Nephron (organoid): ENCODE data around the gene DRD3.
A peak's percentile ranks its signal among the peaks of the same experiment; 100 is the strongest.

Source experiments
- H3K27ac Mint-ChIP-seq, 3 experiments: 2 replicates each; pipeline ENCODE4 v1.8.0; 2020; ENCODE audit warnings: mixed read lengths in 3 of 3, mild to moderate bottlenecking in 2 of 3, moderate library complexity in 1 of 3
- H3K27me3 Mint-ChIP-seq: 2 replicates; pipeline ENCODE4 v1.8.0; 2021; ENCODE audit warnings: low read depth, mild to moderate bottlenecking, moderate library complexity, mixed read lengths
- H3K36me3 Mint-ChIP-seq: 2 replicates; pipeline ENCODE4 v1.8.0; 2020; ENCODE audit warnings: low read depth, mixed read lengths
- H3K4me1 Mint-ChIP-seq: 2 replicates; pipeline ENCODE4 v1.8.0; 2020; ENCODE audit warnings: mixed read lengths
- H3K4me3 Mint-ChIP-seq, 3 experiments: 2 replicates each; pipeline ENCODE4 v1.8.0; 2020; ENCODE audit warnings: mild to moderate bottlenecking in 3 of 3, mixed read lengths in 3 of 3, moderate library complexity in 2 of 3
- H3K9me3 Mint-ChIP-seq: 2 replicates; pipeline ENCODE4 v1.8.0; 2020; ENCODE audit warnings: mixed read lengths
- TF ChIP-seq, protein P1 (sequence below), 3 experiments: fragments of 200-600 bp; sonication (generic); IDR thresholded peaks; one replicate each; pipeline ENCODE4 v1.5.0; 2021; ENCODE audit warnings: antibody characterized with exemption in 3 of 3; ENCODE audit not compliant: unreplicated experiment in 3 of 3

Gene DRD3

DNA sequence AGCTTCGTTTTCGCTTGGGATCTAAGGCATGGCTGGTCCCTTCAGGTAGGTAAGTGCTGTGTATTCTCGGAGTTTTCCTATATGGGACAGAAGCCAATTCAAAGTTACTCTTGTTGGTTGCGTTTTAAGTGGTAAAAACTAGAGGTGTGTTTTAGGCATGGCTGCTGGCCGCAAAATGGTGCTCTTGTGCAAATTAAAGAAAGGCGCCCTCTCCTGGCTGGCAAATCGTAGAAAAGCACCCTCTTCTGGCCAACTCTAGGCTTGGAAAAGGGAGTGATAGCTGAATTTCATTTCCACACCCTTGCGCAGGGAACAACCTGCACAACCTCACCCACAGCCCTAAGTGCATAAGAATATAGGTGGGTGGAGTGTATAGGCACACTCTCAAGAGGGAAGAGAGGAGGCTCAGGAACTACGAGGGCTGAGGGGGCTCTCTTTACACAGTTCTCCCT lies 23.5 kb downstream of the DRD3 start:
- H3K9me3 Mint-ChIP-seq, result no peaks in the 10 kb centered on the region
- peaks cover 4% of the 10 kb centered on the region for H3K4me1 Mint-ChIP-seq
- no peaks in the 10 kb centered on the region for H3K36me3 Mint-ChIP-seq
- TF ChIP-seq, protein P1, sequence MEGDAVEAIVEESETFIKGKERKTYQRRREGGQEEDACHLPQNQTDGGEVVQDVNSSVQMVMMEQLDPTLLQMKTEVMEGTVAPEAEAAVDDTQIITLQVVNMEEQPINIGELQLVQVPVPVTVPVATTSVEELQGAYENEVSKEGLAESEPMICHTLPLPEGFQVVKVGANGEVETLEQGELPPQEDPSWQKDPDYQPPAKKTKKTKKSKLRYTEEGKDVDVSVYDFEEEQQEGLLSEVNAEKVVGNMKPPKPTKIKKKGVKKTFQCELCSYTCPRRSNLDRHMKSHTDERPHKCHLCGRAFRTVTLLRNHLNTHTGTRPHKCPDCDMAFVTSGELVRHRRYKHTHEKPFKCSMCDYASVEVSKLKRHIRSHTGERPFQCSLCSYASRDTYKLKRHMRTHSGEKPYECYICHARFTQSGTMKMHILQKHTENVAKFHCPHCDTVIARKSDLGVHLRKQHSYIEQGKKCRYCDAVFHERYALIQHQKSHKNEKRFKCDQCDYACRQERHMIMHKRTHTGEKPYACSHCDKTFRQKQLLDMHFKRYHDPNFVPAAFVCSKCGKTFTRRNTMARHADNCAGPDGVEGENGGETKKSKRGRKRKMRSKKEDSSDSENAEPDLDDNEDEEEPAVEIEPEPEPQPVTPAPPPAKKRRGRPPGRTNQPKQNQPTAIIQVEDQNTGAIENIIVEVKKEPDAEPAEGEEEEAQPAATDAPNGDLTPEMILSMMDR (IDR thresholded peaks at IDR 0.05; ENCODE audit: unreplicated experiment in 3 of 3), result peak in 2 of 3 experiments; percentile 12 to 25
- H3K27me3 Mint-ChIP-seq, result peaks cover 20% of the 10 kb centered on the region
- no peak overlapping the region for H3K27ac Mint-ChIP-seq
- H3K4me3 Mint-ChIP-seq, result no peak overlapping the region

DNA sequence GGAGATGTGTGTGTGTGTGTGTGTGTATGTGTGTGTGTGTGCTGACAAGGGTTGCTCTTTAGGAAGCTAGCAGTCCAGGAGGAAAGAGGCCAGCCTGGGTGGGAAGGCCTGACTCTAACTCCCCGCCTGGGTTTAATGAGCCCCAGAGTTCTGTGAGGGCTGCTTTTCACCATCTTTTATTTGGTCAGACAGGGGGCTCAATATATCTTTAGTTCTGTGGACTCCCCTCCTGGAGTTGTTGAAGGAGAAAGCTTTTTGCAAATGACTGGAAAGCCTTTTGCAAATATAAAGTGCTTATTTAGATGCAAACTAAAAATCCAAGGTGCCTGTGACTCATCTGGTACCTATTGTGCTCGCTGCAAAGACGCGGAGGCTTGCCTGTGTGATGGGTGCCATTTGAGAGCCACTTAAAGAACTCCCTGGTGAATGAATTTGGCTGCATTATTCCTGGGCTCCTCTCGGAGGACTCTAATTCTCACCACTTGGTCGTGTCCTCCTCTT lies 24.5 kb downstream of the DRD3 start:
- Mint-ChIP-seq H3K27me3 (peaks cover 17% of the 10 kb centered on the region), H3K27ac (peak overlapping the region in 1 of 3 experiments; percentile 34), H3K4me3 (no peak overlapping the region), H3K36me3 (no peaks in the 10 kb centered on the region), H3K4me1 (peaks cover 9% of the 10 kb centered on the region), H3K9me3 (no peaks in the 10 kb centered on the region)
- TF ChIP-seq, protein P1 (IDR thresholded peaks at IDR 0.05; ENCODE audit: unreplicated experiment in 3 of 3), result no peak

DNA sequence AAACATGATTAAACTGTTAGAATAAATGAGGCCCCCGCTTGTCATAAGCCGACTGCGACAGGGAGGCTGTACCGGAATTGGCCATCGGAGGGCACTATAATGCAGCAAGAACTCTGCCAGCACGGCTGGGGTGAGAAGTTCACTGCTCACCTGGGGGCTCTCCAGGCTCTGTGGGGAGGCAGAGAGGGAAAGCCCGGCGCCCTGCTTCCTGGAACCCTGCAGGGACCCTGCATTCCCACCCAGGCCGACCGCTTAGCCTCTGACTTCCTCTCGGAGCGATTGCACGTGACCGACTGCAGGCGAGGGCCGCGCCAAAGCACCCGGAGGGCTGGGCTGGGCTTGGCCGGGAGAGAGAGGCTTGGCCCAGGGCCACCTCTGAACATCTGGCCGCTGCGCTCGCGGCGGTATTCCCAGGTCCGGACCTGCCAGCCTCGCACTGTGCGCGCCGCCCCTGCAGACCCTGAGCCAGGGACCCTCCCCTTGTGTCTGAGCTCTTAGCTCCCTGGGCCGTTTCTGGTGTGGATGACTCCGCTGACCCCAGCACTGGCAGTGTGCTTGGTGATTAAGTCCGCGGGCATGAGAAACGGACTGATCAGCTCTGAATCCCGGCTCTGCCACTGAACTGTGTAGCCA lies 26.2 kb downstream of the DRD3 start:
- peak overlapping the region; percentile 51 to 66 (median 65) for H3K4me3 Mint-ChIP-seq

DNA sequence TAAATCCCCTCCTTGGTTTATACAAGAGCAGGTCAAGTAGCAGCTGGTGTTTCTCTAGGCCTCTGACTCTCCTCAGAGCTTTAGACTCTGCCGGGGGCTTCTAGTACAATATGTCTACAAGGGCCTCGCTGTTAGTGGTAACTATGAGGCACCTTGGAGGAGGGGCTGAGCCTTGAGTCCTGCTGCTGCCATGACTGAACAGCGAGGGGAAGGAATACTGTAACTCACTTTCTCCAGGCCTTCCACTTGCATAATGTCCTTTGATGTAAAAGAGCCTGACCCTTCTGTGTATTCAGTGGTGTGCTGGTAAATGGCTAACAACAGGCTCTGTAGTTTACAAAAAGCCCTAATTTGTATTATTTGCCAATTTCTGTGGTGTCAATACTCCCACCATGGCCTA lies 27.8 kb downstream of the DRD3 start:
- Mint-ChIP-seq H3K27ac (no peak overlapping the region), H3K9me3 (no peaks in the 10 kb centered on the region), H3K27me3 (peaks cover 8% of the 10 kb centered on the region), H3K36me3 (no peaks in the 10 kb centered on the region), H3K4me1 (peaks cover 9% of the 10 kb centered on the region), H3K4me3 (no peak overlapping the region)
- TF ChIP-seq, protein P1 (IDR thresholded peaks at IDR 0.05; ENCODE audit: unreplicated experiment in 3 of 3), result no peak

More for the DNA sequence above, 26.2 kb downstream of the DRD3 start:
- no peaks in the 10 kb centered on the region for H3K9me3 Mint-ChIP-seq
- no peaks in the 10 kb centered on the region for H3K36me3 Mint-ChIP-seq
- H3K27me3 Mint-ChIP-seq, result peaks cover 8% of the 10 kb centered on the region
- H3K4me1 Mint-ChIP-seq, result peaks cover 9% of the 10 kb centered on the region
- H3K27ac Mint-ChIP-seq, result peak overlapping the region in 1 of 3 experiments; percentile 18
- TF ChIP-seq, protein P1 (IDR thresholded peaks at IDR 0.05; ENCODE audit: unreplicated experiment in 3 of 3), result peak; percentile 89 to 94 (median 90)

DNA sequence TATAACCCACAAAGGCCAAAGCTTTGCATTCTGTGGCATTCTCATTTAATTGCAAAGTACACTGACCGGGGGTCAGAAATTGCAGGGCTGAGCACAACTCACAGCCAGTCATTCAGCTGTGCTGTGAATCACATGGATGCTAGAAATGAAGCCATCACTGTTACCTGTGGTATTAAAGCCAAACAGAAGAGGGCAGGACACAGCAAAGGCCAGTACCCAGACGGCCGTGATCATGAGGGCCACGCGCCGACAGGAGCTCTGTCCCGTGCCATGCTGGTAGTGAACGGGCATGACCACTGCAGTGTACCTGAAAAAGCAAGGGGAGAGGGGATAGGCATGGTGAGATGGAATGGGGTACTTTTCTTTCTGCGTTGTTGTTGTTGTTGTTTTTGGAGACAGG lies 31.6 kb downstream of the DRD3 start:
- TF ChIP-seq, protein P1 (IDR thresholded peaks at IDR 0.05; ENCODE audit: unreplicated experiment in 3 of 3), result no peak
- Mint-ChIP-seq H3K9me3 (no peaks in the 10 kb centered on the region), H3K4me1 (peaks cover 16% of the 10 kb centered on the region), H3K36me3 (no peaks in the 10 kb centered on the region), H3K27ac (no peak overlapping the region), H3K4me3 (no peak overlapping the region), H3K27me3 (no peaks in the 10 kb centered on the region)
